Heart left ventricle (tissue), 13 donors: ENCODE results near the gene HRG.

Experiments
- POLR2A ChIP-seq, 2 donors: fragments of 450-650 bp; IDR thresholded peaks; one replicate each; pipeline ENCODE4 v1.6.1; 2017; ENCODE audit warnings: antibody characterized with exemption in 2 of 2, mild to moderate bottlenecking in 2 of 2, moderate library complexity in 2 of 2
- TF ChIP-seq, protein P1 (sequence below), 12 donors: fragments of 200-600 bp; sonication (generic) in 4 of 12; IDR thresholded peaks; one replicate each; pipeline versions ENCODE4 v1.5.0 to v1.8.0; 2018 to 2022; ENCODE audit warnings: antibody characterized with exemption in 12 of 12, mild to moderate bottlenecking in 5 of 12
- donor health status: ischemic (EF 13 %, LVEDD 7.1; RV severe dilation, severe dysfunction).
- donor health status: DM: no; HTN: yes; CAD: no.
- donor health status: DM: no; HTN: no; CAD: no.
- donor health status: ischemic (EF 25% LVEDD 6.9; RV normal size, moderate dysfunction).
- donor health status: ischemic (EF 25% LVEDD 5.7; RV mildly dilated, moderate dysfunction).
- donor health status: ischemic (EF 35%, LVEDD 5.7; RV mildly dilated, moderate dysfunction).
- donor health status: nonischemic (EF 11% LVEDD 7.7; RV severe dilation, severe dysfunction).
- donor health status: DM: yes; HTN: yes; CAD: no.
- donor health status: PGD.
- donor health status: ischemic (EF 29% LVEDD 5.4; RV normal size, mild dysfunction).
- donor health status: nonischemic (EF 23%, LVEDD 6.1; RV moderate dilation, normal function).

DNA sequence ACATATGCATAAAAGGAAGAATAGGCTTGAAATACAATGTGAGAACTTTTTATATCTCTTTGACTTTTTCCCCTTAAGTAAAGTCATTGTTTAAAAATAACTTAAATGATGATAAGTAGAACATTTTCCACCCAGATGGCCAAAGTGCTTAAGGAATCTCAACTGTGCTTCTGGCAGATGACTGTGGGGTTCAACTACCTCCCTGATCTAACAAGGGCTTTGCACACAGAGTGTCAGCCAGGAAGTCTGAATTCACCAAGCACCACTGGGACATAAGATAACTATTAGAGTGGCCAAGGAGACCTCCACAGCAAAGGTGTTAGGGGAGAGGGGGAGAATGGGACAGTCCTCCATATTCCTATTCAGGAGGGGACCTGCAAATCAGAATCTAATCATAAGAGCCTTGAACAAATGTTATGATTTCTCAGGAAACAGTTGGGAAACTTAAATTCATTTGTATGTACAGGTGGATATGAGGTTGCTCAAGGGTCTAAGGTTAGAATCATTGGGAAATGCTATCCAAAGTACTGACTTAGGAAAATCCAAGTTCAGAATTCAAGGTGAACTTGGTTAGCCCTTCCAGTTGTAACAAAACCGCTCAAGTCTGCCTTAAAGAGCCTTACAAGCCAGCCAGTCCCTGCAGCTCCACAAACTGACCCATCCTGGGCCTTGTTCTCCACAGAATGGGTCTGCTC, 25.9 kb upstream of the HRG start, which contains the start of gene FETUB:
- TF ChIP-seq, protein P1, sequence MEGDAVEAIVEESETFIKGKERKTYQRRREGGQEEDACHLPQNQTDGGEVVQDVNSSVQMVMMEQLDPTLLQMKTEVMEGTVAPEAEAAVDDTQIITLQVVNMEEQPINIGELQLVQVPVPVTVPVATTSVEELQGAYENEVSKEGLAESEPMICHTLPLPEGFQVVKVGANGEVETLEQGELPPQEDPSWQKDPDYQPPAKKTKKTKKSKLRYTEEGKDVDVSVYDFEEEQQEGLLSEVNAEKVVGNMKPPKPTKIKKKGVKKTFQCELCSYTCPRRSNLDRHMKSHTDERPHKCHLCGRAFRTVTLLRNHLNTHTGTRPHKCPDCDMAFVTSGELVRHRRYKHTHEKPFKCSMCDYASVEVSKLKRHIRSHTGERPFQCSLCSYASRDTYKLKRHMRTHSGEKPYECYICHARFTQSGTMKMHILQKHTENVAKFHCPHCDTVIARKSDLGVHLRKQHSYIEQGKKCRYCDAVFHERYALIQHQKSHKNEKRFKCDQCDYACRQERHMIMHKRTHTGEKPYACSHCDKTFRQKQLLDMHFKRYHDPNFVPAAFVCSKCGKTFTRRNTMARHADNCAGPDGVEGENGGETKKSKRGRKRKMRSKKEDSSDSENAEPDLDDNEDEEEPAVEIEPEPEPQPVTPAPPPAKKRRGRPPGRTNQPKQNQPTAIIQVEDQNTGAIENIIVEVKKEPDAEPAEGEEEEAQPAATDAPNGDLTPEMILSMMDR (IDR thresholded peaks at IDR 0.05), result no peak
- TF ChIP-seq POLR2A (IDR thresholded peaks at IDR 0.05), result no peak
